ENCODE results near the gene SIRPA. TPM values are rescaled to one million over a fixed set of nuclear protein-coding genes. Genes with fewer than 3 reads are reported as not detected.

The SIRPA gene
- total and polyA plus RNA-seq, 10 of the 15 experiments (the other 5 are each of a cell fraction or from before 2014, with no cell fraction given), result 1.7 to 13.2 (median 5.0) TPM

DNA sequence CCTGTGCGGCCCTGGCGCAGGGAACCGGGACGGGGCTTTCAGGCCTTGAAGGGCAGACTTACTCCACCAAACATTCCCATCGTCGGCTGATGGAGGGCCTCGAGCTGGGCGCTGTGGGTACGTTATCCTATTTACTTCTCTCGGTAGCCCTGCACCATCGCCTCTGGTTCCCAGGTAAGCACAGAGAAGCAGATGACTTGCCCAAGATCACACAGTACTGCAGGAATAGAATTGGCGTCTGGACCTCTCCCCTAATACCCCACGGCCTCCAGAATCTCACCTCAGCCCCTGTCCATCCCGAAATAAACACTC, 52.3 kb downstream of the SIRPA start:
- no peak overlapping the region for H3K4me3 ChIP-seq
- H3K27me3 ChIP-seq (replicated peaks in 1 of 2; ENCODE audit: control insufficient read depth in 2 of 2, insufficient read depth in 2 of 2, low read length in 1 of 2), result peaks cover 4 to 7% of the 10 kb centered on the region in 2 experiments
- H4K20me1 ChIP-seq (ENCODE audit: control insufficient read depth, insufficient read depth), result no peaks in the 10 kb centered on the region
- TF ChIP-seq LARP7 (IDR thresholded peaks at IDR 0.05) (no peak), BRCA1 (IDR thresholded peaks at IDR 0.05; ENCODE audit: low read depth, low read length) (no peak), PML (IDR thresholded peaks at IDR 0.05; ENCODE audit: low read length) (no peak), NRF1 (conservative IDR thresholded peaks at IDR 0.05; ENCODE audit: low read depth, low read length) (no peak), EED (IDR thresholded peaks at IDR 0.05; ENCODE audit: low read depth) (no peak), ZBED1 (IDR thresholded peaks at IDR 0.05; ENCODE audit: borderline replicate concordance) (no peak), KLF5 (IDR thresholded peaks at IDR 0.05; ENCODE audit: partially characterized antibody) (no peak), ZNF622 (IDR thresholded peaks at IDR 0.05) (no peak)
- TF ChIP-seq, protein P1, sequence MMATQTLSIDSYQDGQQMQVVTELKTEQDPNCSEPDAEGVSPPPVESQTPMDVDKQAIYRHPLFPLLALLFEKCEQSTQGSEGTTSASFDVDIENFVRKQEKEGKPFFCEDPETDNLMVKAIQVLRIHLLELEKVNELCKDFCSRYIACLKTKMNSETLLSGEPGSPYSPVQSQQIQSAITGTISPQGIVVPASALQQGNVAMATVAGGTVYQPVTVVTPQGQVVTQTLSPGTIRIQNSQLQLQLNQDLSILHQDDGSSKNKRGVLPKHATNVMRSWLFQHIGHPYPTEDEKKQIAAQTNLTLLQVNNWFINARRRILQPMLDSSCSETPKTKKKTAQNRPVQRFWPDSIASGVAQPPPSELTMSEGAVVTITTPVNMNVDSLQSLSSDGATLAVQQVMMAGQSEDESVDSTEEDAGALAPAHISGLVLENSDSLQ (IDR thresholded peaks at IDR 0.05), result no peak
- TF ChIP-seq, protein P2, sequence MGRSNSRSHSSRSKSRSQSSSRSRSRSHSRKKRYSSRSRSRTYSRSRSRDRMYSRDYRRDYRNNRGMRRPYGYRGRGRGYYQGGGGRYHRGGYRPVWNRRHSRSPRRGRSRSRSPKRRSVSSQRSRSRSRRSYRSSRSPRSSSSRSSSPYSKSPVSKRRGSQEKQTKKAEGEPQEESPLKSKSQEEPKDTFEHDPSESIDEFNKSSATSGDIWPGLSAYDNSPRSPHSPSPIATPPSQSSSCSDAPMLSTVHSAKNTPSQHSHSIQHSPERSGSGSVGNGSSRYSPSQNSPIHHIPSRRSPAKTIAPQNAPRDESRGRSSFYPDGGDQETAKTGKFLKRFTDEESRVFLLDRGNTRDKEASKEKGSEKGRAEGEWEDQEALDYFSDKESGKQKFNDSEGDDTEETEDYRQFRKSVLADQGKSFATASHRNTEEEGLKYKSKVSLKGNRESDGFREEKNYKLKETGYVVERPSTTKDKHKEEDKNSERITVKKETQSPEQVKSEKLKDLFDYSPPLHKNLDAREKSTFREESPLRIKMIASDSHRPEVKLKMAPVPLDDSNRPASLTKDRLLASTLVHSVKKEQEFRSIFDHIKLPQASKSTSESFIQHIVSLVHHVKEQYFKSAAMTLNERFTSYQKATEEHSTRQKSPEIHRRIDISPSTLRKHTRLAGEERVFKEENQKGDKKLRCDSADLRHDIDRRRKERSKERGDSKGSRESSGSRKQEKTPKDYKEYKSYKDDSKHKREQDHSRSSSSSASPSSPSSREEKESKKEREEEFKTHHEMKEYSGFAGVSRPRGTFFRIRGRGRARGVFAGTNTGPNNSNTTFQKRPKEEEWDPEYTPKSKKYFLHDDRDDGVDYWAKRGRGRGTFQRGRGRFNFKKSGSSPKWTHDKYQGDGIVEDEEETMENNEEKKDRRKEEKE (IDR thresholded peaks at IDR 0.05), result no peak
- ChIA-PET SMC1A (ENCODE audit: uncharacterized antibody, unreplicated experiment) (interaction anchor here (1.1 kb wide), 1 partner anchor 8 kb away, joined by 4 read pairs; no protein-coding TSS in a partner anchor), CTCF (no interaction called here), POLR2A (no interaction called here), RAD21 (ENCODE audit: unreplicated experiment) (interaction anchor here (0.6 kb wide), 1 partner anchor 49 kb away, joined by 3 read pairs; no protein-coding TSS in a partner anchor)
- H3K9me3 ChIP-seq (replicated peaks; ENCODE audit: control insufficient read depth, insufficient read depth, low read length), result no peaks in the 10 kb centered on the region
- H3K4me2 ChIP-seq (ENCODE audit: control insufficient read depth, insufficient read depth), result no peak overlapping the region
- peaks cover under 1% of the 10 kb centered on the region; the same call in 1 of the 2 replicates for H3K4me1 ChIP-seq (ENCODE audit: control insufficient read depth, insufficient read depth, low read length)
- H2AFZ ChIP-seq (ENCODE audit: control insufficient read depth, low read depth, low read length), result no peak overlapping the region
- 49% methylated on average over 14 of the region's 14 CpGs for WGBS (ENCODE audit: insufficient coverage, insufficient replicate concordance, low lambda C conversion rate, missing lambda C conversion rate)
- no peak overlapping the region for H3K27ac ChIP-seq (ENCODE audit: control insufficient read depth, insufficient read depth)
- intact Hi-C loops (cut with micrococcal nuclease; ENCODE audit: unreplicated experiment), result no loop called here
- no TSS peak for BruUV-seq (replicated peaks)
- FAIRE-seq, result no peak
- ATAC-seq, result no peak
- no peaks in the 10 kb centered on the region for H3K36me3 ChIP-seq (ENCODE audit: control insufficient read depth in 2 of 2, insufficient read depth in 2 of 2, low read length in 1 of 2)
- no peaks in the 10 kb centered on the region for H3K79me2 ChIP-seq (ENCODE audit: control insufficient read depth, insufficient read depth, low read length)
- no peak overlapping the region for H3K9ac ChIP-seq (ENCODE audit: control insufficient read depth, insufficient read depth, low read length)
- no peak for DNase-seq (ENCODE audit: low read depth, low spot score)
- in situ Hi-C loops (cut with MboI), result no loop called here

Data from GM12878 (cell line).